GM20000 (cell line): ENCODE results near the gene PNPLA3.

Source experiments
- DNase-seq: peaks from one replicate; pipeline ENCODE4 v3.0.0; 2012; ENCODE audit warnings: low spot score
- CTCF ChIP-seq: IDR thresholded peaks from 2 replicates; pipeline ENCODE4 v1.5.1; 2012; ENCODE audit warnings: mild to moderate bottlenecking, control low read depth; ENCODE audit errors: extremely low read depth, missing control alignments

Gene PNPLA3

DNA sequence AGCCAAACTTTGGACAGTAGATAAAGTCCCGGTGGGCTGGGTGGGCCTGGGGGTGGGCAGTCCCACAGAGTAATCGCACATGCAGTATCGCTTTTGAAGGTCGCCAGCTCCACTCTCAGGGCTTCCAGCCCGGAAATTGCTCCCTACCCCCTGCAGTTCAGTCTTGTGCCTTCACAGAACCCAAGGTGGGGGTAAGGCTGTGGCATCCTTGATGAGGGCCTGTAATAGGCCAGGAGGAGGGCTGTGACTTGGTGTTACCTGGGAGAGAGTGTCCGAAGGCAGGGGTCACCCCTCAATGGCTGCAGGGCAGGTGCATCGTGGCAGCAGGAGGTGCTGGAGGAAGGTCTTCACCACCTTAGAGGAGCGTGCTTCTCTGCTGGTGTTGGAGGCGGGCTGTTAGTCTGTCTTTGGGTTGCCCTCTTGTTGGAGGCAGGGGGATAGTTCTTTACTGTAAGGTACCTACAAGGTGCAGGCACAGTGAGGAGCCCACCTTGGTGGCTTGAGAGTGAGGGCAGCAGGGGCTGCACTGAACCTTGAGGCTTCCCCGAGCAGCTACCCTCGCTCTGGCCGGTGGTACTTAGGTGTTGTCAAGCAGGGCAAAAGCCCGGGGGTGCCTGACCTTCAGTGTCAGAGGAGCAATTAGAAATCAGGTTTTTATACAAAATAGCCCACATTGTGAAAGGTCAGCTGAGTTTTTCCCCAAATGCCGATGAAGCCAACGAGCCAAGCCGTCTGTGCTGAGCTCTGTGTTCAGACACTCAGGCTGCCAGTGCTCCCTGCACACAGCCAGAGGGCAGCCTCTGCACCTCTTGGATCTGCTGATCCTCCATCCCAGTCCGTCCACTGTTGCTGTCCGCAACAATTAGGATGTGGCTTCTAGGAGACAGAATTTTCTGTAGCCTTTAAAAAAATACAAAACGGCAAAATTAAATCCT lies 53.5 kb downstream of the PNPLA3 start:
- no peak for TF ChIP-seq CTCF
- no peak for DNase-seq

GRCh38 chr22:43978558-43978957 lies 55.0 kb downstream of the PNPLA3 start:
- TF ChIP-seq CTCF, result no peak
- DNase-seq, result no peak

DNA sequence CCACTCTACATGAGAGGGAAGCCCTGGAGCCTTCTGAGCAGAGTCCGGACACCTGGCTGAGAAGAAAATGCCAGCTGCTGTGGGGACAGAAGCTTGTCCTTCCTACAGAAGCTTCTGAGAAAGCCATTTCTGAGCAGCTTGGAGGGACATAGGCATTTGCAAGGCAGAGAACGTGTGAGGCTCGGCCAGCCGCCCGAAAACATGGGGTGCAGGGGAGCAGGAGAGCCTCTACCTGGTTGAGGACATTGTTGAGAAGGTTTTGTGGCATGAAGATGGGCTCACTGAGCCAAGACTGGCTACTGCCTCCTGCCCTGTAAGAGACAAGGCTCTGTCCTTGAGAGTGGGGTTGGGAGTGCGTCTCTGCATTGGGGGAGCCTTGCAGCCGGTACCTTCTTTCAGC lies 57.0 kb downstream of the PNPLA3 start:
- no peak for TF ChIP-seq CTCF
- DNase-seq, result no peak

GRCh38 chr22:43980996-43981395 lies 57.4 kb downstream of the PNPLA3 start:
- no peak for DNase-seq
- no peak for TF ChIP-seq CTCF

- TF ChIP-seq CTCF, result no peak
- DNase-seq, result no peak
Observed at GRCh38 chr22:43983808-43984207, 60.2 kb downstream of the PNPLA3 start.

DNA sequence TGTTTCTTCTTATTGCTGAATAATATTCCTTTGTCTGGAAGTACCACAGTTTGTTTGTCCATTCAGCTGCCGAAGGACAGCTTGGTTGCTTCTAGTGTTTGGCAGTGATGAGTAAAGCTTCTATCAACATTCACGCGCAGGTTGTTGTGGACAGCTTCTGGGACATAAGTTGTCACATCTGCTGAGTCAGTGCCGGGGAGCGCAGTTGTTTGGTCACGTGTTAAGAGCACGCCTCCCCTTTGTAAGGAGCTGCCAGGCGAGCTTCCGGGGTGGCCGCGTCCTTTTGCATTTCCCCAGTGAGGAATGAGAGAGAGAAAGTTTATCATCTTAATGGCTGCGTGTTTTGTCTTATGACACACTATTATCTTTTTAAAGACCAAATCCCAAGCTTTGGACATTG lies 61.9 kb downstream of the PNPLA3 start:
- DNase-seq, result no peak
- no peak for TF ChIP-seq CTCF

- DNase-seq, result no peak
- no peak for TF ChIP-seq CTCF
Observed at GRCh38 chr22:43988116-43988820, 64.7 kb downstream of the PNPLA3 start.
